SH-SY5Y (cell line): ENCODE measurements around the gene SH3D21.

Experiments used
- GATA2 ChIP-seq: IDR thresholded peaks from 2 replicates; pipeline ENCODE4 v1.6.1; 2011; ENCODE audit warnings: mild to moderate bottlenecking, low read depth, low read length
- GATA3 ChIP-seq: IDR thresholded peaks from 2 replicates; pipeline ENCODE4 v1.6.1; 2011; ENCODE audit warnings: low read depth, mild to moderate bottlenecking, low read length, moderate library complexity

SH3D21 gene

GRCh38 chr1:36320767-36321118 lies 14.6 kb downstream of the SH3D21 start:
- no peak for TF ChIP-seq GATA3
- TF ChIP-seq GATA2 = no peak

GRCh38 chr1:36321119-36321951 lies 15.2 kb downstream of the SH3D21 start:
- TF ChIP-seq GATA2 = no peak
- no peak for TF ChIP-seq GATA3

- TF ChIP-seq GATA3 (no peak), GATA2 (no peak)
Measured at GRCh38 chr1:36322041-36322785, 16.0 kb downstream of the SH3D21 start.

DNA sequence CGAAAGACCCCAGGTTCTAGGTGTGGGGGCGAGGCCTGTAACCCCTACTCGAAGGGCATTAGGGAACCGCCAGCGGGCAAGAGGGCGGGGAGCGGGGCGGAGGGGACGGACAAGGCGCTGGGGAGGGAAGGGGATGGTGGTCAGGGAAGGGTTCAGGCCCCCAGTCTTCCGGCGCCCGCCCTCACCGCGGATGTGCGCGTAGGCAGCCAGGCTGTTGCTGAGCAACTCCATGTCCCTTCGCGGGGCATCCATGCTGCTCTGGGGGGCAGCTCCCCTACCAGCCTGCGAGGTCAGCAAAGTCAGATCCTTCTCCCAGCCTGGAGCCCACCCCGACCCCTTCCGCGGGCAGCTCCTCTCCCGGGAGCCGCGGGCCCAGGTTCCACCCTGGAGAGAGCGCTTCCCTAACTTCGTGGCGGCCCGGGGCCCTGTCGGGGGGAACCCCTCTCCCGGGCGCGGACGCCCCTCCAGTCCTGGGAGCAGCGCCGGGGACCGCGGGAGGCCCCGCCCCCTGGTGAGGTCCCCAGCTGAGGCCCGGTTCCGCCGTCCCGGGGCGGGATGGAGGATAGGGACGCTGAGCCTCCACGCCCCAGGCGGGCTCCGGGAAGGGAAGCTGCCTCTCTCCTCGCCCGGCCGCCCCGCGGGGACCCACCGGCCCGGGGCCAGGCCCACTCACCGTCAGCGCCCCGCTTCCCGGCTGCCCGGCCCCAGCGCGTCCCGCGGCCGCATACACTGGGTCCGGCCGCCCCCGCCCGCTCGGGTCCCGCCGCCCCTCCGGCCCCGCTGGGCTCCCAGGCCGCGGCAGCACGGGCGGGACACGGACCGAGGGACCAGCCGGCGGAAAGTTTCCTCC lies 16.8 kb downstream of the SH3D21 start:
- TF ChIP-seq GATA2 = no peak
- no peak for TF ChIP-seq GATA3

GRCh38 chr1:36323636-36324352 lies 17.6 kb downstream of the SH3D21 start, which contains the start of gene EVA1B:
Gene EVA1B (minus strand): TSS chr1:36323645. CDS start chr1:36323037, 608 bp downstream.
- no peak for TF ChIP-seq GATA3
- TF ChIP-seq GATA2 = no peak

DNA sequence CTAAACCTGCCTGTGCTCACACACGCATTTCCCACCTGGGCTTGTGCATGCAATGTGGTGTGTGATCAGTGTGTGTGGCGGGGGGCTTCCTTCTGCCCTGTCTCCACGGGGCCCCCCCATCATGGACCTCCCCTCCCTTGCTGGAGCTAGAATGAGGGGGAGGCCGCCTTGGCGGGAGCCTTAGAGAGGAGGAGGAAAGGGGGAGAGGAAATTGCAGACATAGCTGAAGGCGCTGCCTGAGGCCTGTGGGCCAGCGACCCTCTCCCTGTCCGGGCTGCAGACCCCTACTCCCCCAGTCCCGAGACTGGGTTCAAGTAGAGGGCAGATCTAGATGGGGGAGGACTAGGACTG lies 18.2 kb downstream of the SH3D21 start:
- TF ChIP-seq GATA2 = no peak
- no peak for TF ChIP-seq GATA3

DNA sequence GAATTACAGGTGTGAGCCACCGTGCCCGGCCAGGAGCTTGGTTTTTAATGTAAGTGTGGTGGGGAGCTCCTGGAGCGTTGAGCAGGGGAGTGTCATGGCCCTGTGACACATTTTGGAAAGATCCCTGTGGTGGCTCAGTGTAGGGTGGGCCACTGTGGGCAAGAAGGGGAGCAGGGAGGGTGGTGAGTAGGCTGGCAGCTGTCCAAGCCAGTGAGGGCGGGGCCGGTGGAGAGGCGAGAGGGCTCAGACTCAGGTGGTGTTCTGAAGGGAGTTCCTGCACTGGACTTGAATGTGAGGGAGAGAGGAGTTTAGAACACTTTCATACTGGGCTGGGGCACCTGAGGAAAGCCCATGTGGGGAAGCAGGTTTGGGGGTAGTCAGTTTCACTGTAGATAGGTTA lies 20.3 kb downstream of the SH3D21 start:
- no peak for TF ChIP-seq GATA2

DNA sequence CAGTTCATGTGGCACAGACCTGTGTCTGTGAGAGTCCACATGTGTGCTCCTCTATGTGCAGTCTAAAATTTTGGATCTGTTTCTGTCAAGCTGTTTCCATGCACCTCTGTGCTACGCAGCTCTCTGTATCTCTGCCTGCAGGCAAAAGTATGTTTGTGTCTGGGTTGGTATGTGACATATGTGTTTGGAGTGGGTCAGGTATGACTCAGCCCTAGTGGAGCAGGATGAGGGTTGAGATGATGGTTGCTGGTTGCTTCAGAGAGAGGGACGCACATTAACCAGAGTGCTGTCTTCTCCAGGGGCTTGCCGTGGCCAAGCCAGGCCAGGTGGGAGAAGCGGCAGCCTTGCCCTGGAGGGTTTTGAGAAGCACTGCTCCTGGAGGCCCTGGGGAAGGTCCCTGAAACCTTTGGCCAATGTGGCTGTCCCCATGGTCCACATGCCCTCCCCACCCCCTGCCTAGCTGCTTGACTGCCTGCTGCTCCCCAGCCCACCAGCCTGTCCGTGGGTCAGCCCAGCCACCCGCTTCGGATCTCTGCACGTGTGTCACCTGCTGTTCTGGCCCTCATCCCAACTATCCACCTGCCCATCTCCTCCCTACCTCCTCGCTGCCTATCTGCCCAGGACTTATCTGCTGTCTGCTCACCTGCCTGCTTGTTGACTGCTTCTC lies 21.4 kb downstream of the SH3D21 start:
- TF ChIP-seq GATA2 (no peak), GATA3 (no peak)

GRCh38 chr1:36328088-36328480 lies 21.9 kb downstream of the SH3D21 start:
- TF ChIP-seq GATA3 (no peak), GATA2 (no peak)

DNA sequence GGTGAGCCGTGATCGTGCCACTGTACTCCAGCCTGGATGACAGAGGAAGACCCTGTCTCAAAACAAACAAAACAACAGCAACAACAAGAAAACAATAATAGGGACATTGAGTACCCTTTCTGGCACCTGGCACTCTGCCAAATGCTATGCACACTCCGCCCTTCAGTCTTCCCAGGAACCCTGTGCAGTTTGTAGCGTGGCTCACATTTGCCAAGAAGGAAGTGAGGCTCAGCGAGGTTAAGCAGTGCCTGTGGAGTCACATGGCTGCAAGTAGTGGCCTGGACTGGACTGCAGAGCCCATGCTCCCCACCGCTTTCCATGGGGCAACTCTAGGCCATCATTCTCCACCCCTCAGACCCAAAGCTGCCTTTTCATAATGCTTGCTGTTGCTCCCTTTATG lies 22.5 kb downstream of the SH3D21 start:
- TF ChIP-seq GATA3 (no peak), GATA2 (no peak)

- no peak for TF ChIP-seq GATA3
- TF ChIP-seq GATA2 = no peak
Measured at GRCh38 chr1:36329817-36330216, 23.6 kb downstream of the SH3D21 start.

DNA sequence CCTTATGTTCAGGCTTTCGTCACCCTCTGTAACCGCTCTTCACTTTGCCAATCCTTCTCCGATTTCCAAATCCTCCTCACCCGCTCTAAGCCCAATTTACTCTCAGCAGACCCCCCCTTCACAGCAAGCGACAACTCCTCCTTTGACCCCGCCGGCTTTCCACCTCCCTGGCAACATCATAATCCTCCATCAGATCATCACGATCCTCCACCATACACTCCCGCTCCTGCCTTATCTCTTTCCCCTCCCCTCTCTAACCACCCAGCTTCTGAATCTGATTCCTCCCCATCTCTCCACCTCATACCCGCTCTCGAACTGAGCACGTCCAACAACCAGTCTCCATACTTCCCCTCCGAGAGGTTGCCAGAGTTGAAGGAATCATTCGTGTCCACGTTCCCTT lies 24.8 kb downstream of the SH3D21 start:
- TF ChIP-seq GATA2 (no peak), GATA3 (no peak)

DNA sequence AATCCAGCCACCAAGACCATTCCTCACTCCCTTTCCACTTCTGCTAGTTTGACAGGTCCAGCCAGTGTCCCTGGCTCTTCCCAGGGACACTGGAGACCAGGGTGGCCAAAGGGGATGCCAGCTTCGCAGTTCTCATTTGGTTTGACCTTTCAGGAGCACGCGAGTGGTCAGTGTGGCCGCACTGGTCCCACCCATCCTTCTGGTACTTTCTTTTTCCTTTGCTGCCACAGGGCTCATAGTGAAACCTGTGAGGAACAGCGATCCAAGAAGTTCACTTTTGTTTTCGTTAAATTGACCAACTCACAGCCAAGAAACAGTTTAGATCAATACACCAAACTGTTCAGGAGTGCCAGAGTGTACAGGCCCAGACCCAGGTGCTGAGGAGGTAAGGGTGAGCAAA lies 31.7 kb downstream of the SH3D21 start:
- TF ChIP-seq GATA3 (no peak), GATA2 (no peak)

DNA sequence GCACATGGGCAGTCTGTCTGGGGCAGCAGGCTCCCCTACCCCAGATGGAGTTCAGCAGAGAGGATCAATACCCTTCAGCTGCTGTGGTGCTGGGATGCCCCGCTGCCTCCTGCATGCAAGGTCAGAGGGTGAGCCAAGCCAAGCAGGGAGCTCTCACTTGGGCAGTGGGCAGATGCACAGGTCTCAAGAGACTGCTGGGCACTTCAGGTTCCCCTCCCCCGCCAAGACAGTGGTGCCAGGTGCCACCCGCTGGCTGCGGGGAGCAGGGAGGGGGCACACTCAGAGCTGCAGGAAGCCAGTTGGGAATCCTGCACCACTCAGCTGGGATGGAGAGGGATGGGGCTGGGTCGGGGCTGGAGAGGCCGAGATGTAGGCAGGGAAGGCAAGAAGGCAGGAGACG lies 33.0 kb downstream of the SH3D21 start:
- TF ChIP-seq GATA3 = no peak
- no peak for TF ChIP-seq GATA2
